ENCODE results near the gene ABHD14A.

DNA sequence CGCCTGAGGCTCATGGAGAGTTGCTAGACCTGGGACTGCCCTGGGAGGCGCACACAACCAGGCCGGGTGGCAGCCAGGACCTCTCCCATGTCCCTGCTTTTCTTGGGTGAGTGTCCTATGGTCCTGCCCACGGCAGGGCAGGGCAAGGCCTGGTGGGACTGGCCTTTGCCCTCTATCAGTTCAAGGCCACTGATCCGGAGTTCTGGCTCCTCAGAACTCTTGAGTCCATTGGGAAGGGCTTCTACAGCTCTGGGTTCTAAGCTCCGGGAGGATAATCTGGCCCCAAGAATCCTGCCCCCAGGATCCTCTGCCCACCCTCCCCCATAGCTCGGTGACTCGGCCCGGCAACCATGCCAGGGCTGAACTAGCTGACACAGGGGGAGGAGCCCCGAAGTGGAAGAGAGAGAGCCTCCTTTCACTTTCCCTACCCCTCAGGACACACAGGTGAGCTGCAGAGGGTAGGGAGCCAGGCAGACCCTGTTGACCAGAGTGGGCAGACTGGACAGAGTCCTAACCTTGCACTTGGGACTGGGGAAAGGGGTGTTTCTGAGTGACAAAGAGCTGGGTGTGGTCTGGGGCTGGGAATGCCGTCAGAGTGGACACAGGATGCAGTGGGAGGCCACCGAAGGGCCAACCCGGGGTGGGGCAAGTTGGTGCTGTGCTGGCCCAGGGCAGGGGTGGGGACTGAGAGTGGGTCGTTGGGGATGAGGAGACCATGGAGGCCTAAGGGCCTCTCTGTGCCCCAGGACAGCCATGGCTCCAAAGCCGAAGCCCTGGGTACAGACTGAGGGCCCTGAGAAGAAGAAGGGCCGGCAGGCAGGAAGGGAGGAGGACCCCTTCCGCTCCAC, 32.0 kb upstream of the ABHD14A start:
- TF ChIP-seq EZH2 (IDR thresholded peaks at IDR 0.05; ENCODE audit: insufficient read depth, low read length), result no peak
- TF ChIP-seq, protein P1, sequence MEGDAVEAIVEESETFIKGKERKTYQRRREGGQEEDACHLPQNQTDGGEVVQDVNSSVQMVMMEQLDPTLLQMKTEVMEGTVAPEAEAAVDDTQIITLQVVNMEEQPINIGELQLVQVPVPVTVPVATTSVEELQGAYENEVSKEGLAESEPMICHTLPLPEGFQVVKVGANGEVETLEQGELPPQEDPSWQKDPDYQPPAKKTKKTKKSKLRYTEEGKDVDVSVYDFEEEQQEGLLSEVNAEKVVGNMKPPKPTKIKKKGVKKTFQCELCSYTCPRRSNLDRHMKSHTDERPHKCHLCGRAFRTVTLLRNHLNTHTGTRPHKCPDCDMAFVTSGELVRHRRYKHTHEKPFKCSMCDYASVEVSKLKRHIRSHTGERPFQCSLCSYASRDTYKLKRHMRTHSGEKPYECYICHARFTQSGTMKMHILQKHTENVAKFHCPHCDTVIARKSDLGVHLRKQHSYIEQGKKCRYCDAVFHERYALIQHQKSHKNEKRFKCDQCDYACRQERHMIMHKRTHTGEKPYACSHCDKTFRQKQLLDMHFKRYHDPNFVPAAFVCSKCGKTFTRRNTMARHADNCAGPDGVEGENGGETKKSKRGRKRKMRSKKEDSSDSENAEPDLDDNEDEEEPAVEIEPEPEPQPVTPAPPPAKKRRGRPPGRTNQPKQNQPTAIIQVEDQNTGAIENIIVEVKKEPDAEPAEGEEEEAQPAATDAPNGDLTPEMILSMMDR (IDR thresholded peaks at IDR 0.05; ENCODE audit: insufficient read depth, low read depth, low read length), result no peak

Measured in astrocyte (in vitro differentiated cells and primary cell).